HG03060 (cell line): Measurements from ENCODE around the gene INO80.

Experiments used
- ATAC-seq: cut with Tn5 transposase; IDR thresholded peaks from one replicate; pipeline ENCODE4 v1.9.1; 2021; ENCODE audit warnings: low read depth, moderate number of reproducible peaks; ENCODE audit not compliant: unreplicated experiment

INO80 gene

GRCh38 chr15:41006479-41006878 is 109.6 kb downstream of the INO80 start:
- ATAC-seq = no peak

- ATAC-seq = no peak
Observed at GRCh38 chr15:41004490-41004889, 111.6 kb downstream of the INO80 start.

GRCh38 chr15:41001524-41002214 is 114.4 kb downstream of the INO80 start:
- no peak for ATAC-seq

- no peak for ATAC-seq
Observed at GRCh38 chr15:40999190-40999589, 116.9 kb downstream of the INO80 start.

GRCh38 chr15:40995656-40996055 is 120.4 kb downstream of the INO80 start:
- ATAC-seq = no peak

GRCh38 chr15:40992825-40993224 is 123.3 kb downstream of the INO80 start:
- ATAC-seq = no peak

GRCh38 chr15:40992241-40992741 is 123.8 kb downstream of the INO80 start:
- no peak for ATAC-seq

- ATAC-seq = no peak
Observed at GRCh38 chr15:40991355-40991754, 124.7 kb downstream of the INO80 start.

- no peak for ATAC-seq
Observed at GRCh38 chr15:40990789-40991188, 125.3 kb downstream of the INO80 start.

- no peak for ATAC-seq
Observed at GRCh38 chr15:40990080-40990479, 126.0 kb downstream of the INO80 start.

- ATAC-seq = no peak
Observed at GRCh38 chr15:40988156-40988555, 127.9 kb downstream of the INO80 start.

GRCh38 chr15:40986820-40987219 is 129.3 kb downstream of the INO80 start:
- no peak for ATAC-seq

GRCh38 chr15:40985541-40986330 is 130.3 kb downstream of the INO80 start:
- no peak for ATAC-seq

GRCh38 chr15:40984964-40985363 is 131.1 kb downstream of the INO80 start:
- ATAC-seq = no peak

- ATAC-seq = no peak
Observed at GRCh38 chr15:40984406-40984805, 131.7 kb downstream of the INO80 start.

- ATAC-seq = no peak
Observed at GRCh38 chr15:40982855-40983254, 133.2 kb downstream of the INO80 start.

- ATAC-seq = no peak
Observed at GRCh38 chr15:40981186-40981585, 134.9 kb downstream of the INO80 start.

- no peak for ATAC-seq
Observed at GRCh38 chr15:40978562-40978961, 137.5 kb downstream of the INO80 start.

- ATAC-seq = no peak
Observed at GRCh38 chr15:40978141-40978540, 137.9 kb downstream of the INO80 start.

- no peak for ATAC-seq
Observed at GRCh38 chr15:40976819-40977218, 139.3 kb downstream of the INO80 start.

GRCh38 chr15:40974879-40975278 is 141.2 kb downstream of the INO80 start:
- ATAC-seq = no peak

- no peak for ATAC-seq
Observed at GRCh38 chr15:40969363-40969762, 146.7 kb downstream of the INO80 start.
